Mesenteric fat pad (tissue), 1 donor: ENCODE measurements around the gene CXCL14. TPM values are rescaled to one million over a fixed set of nuclear protein-coding genes. Genes with fewer than 3 reads are reported as not detected.

Experiments used
- DNase-seq: peaks from one replicate; pipeline ENCODE4 v3.0.0-alpha.2; 2020; ENCODE audit warnings: low spot score
- long read RNA-seq: library from polyadenylated mRNA; unstranded; transcript quantifications from one replicate; pipeline ENCODE4 v2.0.0, GENCODE V29; 2020
- total RNA-seq: library from RNA; stranded (reverse); fragmentation: NEBNext Ultra II Directional; extraction: Animal tissue kit (Norgen Biotek cat#: 25700); gene quantifications from one replicate; pipeline ENCODE4 v1.2.1, GENCODE V29; 2021
- donor health status: DM: yes; HTN: yes; CAD: no.

Gene CXCL14, protein sequence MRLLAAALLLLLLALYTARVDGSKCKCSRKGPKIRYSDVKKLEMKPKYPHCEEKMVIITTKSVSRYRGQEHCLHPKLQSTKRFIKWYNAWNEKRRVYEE
- 26.6 TPM for total RNA-seq
- long read RNA-seq, transcript CXCL14-202 (4 exons, 1,760 nt) = major isoform, 70 of 73 reads
- long read RNA-seq, partial matches to known transcripts = 0 of 73 reads
- long read RNA-seq, other reads (novel, unspliced or antisense) = 3 of 73 reads

DNA sequence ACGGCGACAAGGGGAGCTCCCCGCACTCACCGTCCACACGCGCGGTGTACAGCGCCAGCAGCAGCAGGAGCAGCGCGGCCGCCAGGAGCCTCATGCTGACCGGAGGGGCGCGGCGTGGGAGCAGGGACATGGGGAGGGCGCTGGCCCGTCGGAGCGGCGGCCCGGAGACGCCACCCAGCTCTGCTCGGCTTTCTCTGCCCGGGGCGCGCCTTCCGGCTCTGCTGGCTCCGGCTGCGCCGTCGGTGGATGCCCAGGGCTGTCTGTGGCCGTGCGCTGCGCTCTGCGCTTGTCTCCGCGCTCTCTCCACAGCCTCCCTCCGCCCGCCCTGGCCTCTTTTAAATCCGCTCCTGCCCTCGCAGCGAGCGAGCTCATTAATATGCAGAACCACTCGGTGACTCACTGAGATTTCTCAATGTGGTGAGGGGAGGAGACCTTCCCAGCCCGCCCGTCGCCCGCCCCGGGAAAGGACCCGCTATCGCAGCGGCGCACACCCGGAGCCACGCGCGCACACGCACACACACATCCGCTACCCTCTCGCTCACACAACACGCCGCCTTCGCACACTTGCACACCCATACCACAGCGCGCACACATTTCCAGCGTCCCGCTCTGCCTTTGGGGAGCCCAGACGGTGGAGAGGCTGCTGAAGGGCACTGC, at the start of gene CXCL14:
TSS of gene CXCL14 (minus strand) at position 307 of the 657 bp plus-strand sequence. CDS start at position 94, 213 bp downstream.
- DNase-seq = no peak

DNA sequence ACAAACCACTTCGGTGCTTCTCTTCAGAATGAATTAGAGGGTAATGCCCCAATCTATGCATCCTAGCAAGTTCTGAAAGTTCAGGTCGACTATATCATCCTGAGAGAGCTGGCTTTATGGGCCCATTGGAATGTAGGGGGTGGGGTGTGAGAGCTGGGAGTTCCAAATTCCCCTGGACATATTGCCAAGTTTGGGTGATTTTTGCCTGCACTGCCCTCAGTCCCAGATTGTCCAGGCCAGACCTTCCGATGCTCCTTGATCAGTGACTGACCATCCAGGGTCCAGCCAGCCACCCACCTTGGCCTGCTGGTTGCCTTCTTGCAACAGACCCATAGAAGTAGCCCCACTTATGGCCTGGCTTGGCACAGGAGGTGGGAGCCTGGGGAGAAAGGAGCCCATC, 47.8 kb upstream of the CXCL14 start:
- DNase-seq = no peak

DNA sequence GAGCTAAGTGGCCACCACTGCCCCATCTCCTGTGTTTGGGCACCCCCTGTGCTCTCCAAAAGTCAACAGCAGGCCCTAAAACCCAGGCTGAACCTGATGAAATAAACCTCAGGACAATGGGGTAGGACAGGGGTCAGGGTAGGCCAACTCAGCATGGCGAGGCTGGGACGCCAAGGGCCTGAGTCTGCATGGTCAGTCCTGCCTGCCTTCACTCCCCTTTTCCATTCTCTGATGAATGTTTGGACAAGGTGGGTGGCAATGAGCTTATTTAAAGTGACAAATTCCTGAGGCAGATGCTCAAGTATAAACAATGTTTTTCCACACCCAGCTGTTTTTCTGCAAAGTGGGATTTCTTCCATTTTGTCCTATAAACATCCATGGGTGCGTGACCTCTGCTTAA, 47.2 kb upstream of the CXCL14 start:
- DNase-seq = no peak

DNA sequence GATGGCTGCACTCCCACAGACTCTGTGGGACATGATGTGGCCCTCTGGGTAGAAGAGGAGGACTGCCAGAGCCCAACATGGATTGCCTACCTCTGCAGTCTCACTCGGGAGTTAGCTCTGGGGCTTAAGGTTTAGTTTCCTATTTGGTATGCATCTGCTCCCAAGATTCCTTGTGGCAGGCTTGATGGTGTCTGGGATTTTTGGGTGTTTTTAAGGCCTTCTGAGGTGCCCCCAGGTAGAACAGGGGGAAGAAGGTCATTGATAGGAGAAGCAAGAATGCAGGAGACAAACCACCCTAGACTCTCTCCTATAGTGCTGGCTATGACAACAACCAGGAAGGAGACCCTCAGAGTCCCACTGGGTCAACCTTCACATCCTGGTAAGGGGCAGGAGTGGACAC, 46.7 kb upstream of the CXCL14 start:
- no peak for DNase-seq

DNA sequence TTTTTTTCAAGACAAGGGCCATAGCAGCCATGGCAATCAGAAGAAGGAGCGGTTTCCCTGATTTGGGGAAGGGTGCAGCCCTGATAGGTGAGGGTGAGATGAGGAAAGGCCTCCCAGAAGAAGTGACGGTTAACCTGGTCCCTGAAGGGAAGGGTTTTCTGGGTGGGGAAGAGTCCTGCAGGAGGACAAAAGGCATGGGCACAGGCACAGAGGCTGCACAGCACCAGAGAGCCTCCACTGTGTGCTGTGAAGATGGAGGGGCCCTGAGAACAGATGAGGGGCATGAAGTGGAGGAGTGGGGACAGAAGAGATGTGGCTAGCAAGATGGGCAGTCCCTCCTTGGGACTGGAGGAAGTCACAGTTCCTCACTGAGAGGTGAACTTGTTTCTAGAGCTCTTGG, 46.3 kb upstream of the CXCL14 start:
- no peak for DNase-seq

DNA sequence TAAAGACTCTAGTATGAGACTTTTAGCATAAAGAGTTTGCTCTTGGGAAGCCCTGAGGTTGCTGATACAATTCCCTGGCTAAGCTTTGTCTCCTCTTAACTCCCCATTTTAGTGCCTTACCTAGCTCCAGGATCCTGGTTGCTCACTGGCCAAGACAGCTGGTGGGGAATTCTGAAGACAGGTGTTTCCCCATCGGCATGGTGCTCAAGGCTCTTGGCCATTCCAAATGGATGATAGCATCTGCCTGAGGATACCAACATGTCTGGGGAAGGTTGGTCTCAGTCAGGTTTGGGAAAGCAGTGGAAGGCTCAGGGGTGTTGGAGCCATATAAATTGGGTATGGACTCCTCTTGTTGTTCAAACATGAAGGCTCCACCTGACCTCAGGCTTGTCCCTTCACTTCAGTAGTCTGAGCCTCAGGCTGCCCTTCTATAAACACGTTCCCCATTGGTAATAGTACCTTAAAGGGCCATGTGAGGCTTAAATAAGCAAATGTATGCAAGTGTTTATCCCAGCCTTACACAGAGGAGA, 44.5 kb upstream of the CXCL14 start:
- no peak for DNase-seq

DNA sequence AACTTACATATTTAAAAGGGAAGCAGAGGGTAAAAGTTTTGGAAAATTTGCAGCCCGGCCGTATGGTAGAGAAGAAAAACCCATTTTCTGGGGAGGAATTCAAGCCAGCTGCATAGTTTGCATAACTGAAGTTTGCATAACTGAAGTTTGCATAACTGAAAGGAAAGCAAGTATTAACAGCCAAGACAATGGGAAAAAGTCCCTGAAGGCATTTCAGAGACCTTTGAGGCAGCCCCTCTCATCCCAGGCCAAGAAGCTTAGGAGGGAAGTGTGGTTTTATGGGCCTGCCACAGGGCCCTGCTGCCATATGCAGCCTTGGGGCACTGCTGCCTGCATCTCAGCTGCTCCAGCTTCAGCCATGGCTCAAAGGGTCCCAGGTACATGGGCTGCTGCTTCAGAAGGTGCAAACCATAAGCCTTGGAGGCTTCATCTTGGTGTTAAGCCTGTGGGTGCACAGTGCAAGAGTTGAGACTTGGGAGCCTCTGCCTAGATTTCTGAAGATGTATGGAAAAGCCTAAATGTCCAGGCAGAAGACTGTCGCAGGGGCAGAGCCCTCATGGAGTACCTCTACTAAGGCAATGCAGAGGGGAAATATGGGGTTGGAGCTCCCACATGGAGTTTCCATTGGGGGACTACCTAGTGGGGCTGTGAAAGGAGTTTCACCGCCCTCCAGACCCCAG, 36.9 kb upstream of the CXCL14 start:
- no peak for DNase-seq

DNA sequence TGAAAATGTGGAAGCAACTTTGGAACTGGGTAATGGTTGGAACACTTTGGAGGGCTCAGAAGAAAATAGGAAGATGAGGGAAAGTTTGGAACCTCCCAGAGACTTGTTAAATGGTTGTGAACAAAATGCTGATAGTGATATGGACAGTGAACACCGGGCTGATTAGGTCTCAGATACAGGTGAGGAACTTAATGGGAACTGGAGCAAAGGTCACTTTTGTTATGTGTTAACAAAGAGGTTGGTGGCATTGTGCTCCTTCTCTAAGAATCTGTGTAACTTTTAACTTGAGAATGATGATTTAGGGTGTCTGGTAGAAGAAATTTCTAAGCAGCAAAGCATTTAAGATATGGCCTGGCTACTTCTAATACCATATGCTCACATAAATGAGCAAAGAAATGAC, 36.4 kb upstream of the CXCL14 start:
- no peak for DNase-seq

DNA sequence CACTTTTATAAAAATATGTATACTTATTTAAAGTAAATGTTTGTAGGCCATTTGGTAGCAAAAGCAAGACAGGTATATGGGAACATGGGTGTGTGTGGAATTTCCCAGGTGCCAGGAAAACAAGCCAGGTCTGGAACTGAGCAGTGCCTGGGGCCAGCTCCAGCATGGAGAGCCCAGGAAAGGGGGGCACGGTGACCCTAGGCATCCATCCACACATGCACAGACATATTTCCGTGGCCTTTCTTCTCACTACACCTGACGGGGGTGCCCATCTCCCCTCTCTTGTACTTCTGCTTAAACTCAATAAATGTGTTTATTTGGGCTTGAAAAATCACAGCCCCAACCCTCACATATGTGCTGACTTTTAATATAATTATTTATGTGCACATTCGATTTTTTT, 31.2 kb upstream of the CXCL14 start:
- DNase-seq = no peak

DNA sequence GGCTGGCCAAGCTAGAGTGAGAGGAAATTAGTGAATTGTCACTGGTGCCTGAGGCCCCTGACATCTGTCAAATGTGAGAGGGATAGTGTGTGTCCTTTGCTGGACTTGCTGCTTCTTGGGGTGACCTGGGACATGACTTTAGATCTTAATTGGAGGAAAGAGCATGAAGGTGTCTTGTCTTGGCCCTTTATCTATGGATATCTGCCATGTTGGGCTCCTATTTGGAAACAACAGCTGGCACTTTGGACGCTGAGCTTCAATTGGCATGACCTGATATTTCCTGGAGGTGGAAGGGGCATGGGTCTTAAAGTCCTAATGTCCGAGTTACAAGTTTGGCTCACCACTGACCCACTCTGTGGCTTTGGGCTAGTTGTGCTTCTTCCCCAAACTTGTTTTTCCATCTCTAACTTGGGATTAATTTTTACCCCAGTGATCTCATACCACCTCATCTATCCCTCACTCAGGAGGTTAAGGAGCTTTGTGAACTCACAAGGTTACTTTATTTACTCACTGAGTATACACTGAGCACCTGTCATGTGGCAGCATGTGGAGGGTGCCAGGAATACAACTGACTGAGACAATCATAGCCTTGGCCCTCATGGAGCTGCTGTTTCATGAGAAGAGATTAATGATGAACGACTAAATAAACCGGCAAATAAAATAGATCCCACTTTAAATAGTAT, 30.1 kb upstream of the CXCL14 start:
- no peak for DNase-seq

DNA sequence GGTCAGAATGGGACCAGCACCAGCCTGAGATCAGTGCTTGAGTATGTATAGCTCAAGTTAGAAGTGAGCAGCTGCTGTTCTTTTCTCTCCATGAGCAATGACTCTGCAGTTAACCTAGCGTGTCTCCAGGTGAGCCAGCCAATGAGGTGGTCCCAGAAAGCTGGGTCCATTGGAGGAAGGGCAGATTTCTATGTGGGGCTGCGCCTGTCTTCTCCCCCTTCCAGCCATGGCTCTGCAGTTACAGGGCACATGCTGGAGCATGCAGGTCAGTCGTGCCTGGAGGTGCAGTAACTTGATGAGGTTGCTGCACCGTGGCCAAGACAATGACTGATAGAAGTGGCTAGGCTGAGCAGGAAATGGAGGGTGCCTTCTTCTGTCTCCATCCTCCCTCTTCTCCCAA, 29.6 kb upstream of the CXCL14 start:
- no peak for DNase-seq

DNA sequence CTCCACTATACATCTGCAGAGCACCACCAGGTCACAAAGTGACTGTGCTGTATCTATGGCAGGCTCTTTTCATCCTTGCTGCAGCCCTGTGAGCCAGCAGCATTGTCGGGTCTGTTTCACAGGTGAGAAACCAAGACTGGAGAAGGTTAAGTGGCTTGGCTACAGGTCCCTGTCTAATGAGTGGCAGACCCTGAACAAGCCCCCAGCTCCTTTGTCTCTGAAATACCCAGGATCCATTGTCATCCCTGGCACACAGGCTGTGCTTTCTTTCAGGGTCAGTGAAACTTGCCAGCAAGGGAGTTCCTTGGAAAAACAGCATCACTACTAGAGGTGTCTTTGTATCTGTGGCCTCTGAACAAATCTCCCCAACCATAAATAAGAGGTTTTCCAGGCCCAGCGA, 27.6 kb upstream of the CXCL14 start:
- no peak for DNase-seq

DNA sequence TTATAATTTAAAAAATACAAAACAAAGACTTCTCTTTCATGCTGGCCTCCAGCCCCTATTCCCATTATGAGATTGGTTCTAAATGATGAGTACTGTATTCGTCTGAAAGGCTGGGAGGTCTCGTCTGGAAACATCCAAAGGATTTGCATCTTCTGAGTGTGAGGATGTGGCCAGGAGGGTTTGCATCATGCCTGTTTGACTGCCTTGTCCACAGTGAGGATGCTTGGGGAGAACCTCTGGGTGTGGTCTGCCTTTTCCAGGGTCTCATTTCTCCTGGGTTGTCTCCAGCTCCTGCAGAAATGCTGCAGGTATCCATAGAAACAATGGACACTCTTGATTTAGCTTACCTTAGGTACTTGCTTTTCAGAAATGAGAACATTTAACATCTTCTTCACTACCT, 26.4 kb upstream of the CXCL14 start:
- no peak for DNase-seq

DNA sequence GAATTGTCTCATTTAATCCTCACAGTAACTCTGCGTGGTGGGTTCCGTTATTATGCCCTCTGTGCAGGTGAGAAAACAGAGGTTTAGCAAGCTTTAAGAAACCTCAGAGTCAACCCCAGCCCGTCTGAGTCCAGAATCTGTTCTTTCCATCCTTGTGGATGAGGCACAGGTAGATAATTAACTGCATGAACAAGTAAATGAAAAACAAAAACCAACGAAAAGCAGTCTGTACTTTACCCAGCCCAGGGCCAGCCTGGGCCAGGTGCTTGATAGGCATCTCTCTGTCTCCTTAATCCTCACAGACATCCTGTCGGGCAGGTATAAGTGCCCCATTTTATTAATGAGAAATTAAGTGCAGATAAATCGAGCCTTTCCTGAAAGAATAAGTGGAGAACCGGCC, 25.3 kb upstream of the CXCL14 start:
- no peak for DNase-seq

DNA sequence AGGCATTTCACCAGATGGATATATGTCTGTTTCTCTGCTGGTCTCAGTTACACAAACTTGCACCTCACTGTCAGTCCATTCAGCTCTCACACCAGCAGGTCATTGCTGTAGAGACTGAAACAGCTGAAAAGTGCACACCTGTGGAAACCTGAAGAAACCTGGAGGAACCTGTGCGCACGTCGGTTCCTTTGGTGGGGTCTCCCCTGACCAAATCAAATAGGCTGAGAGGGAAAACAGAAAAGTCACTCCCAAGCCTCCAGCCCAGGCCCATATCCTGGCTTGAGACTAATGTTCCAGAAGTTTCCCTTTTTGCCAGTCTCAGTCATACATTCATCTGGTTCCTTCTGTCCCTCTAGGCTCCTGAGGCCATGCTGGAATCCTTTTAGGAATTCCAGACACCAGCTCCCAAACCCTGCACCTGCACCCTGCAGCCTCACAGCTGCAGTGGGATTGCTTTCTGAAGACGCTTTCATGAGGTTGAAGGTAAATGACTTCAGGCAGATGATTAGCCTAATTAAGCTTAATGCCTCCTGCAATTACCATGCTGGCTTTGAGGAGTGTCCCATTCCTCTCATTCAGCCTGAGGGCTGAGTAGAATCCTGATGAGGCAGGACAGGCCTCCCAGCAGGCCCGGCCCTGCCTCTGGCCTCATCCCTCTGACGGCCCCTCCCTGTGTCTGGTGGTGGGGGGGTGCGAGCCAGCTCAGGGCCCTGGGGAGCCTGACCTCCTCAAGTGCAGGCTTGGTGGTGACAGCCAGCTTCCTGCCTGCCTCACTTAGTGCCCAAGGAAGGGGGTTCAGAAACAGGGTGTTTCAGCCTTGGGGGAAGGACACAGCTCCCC, 24.3 kb upstream of the CXCL14 start:
- DNase-seq = no peak

DNA sequence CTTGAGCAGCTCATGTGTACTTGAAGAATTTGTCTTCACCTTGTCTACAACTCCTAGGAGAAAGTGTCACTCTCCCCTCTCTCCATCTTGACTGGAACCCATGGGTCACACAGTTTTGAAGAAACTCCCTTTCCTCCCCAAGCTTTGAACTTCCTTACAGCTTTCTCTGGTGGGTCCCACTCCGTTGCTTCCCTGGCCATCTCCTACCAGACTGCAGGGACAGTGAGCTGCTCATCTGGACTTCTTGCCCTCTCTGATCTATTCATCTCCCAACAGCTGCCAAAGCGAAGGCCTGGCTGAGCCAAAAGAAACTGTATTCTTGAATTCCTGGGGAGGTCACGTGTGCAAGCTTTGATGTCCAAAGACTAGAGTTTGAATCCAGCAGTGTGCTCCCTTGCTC, 22.7 kb upstream of the CXCL14 start:
- no peak for DNase-seq

DNA sequence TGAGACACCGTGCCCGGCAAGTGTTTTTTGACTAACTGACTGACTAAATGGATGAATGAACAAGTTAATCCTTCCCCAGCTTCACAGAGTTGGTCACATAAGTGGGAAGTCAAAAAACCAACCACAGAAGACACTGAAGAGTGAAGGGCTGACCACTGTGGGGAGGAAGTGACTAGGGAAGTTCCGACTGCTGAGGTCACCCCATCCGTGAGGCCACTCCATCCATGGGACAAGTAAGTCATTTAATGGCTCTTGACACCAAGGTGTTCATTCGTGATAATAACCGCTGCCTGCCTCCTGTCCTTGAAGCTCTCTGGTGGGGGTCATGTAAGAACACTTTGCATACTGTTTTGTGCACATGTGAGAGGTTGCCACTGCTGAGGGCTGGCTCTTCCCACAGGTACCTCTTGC, 22.2 kb upstream of the CXCL14 start:
- peak; percentile 64 for DNase-seq

DNA sequence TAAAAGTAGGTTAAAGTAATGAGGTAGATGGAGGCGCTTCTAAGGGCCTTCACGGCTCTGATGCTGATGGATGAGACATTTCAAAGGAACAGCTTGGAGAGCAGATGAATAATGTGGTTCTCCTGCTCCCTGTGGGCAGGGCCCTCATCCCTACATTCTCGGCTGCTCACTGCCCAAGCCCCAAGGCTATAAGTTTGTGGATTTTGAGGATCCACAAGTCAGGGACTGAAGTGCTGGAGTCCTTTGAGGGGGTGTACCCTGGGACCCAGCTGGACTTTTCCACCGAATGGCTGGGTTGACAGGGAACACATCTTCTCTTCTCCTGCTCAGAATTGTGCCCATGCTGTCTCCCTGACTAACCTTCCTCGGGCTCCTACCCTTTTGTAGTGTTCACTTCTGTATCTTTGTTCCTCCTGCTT, 21.4 kb upstream of the CXCL14 start:
- DNase-seq = peak; percentile 45

DNA sequence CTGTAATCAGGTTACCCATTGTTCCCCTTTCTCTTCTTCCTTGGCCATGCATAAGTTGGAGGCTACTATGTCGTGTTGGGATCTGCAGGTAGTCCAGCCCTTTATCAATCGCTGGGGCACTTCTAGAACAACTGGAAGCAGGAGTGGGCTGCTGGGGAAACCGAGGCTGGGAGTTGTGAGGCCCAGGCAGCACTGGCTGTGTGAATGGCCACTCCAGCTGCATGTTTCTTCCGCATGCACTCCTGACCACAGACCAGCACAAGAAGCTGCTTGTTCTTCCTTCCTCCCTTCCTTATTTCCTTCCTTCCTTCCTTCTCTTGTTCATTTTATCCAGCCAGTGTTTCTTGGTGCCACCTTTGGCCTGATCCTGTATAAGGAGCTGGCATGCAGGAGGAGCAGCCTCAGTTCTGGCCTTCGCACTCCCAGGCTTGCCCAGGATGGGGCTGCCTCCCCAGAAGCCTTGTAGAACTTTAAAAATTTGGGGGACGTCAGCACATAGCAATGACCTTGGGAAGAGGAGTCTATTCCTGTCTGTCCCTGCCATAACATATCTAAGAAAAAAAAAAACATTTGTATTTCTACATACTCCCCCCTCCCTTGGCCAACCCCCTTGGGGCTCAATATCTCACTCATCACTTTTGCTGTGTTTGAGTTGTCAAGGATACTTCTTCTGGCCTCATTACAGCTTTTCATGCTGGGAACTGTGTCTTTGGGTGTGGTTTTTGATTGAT, 20.8 kb upstream of the CXCL14 start:
- DNase-seq = no peak

DNA sequence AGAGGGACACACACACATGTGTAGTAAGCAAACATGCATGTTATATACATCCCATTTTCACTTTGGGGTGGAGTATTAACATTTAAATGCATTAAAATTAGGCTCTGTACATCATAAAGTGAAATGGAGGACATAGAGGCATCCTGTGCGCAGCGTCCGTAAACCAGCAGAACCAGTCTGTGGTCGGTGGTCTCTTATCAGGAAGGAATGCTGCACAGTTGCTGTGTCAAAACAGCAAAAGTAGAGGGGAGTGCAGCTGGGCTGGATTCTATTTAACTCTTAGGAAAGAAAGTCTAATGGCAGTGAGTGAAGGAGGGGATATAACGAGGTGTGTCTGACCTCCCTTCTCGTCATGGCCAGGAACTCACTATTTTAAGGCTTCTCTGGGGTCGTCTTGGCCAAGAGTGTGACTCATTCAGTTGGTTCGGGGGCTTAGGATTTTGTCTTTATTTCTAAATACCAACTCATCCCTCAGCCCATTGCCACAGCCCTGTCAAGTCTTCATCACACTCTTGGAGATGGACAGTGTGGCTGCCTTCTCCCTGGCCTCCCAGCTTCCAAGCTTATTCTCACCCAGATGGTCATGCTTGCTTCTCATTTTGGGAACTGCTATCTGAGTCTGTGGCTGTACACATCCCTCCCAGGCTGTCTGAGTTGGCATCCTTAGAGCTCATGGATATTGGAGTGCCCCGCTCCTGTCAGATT, 20.1 kb upstream of the CXCL14 start:
- no peak for DNase-seq
